Measurements from ENCODE around the gene ITPRID1.

The ITPRID1 gene

DNA sequence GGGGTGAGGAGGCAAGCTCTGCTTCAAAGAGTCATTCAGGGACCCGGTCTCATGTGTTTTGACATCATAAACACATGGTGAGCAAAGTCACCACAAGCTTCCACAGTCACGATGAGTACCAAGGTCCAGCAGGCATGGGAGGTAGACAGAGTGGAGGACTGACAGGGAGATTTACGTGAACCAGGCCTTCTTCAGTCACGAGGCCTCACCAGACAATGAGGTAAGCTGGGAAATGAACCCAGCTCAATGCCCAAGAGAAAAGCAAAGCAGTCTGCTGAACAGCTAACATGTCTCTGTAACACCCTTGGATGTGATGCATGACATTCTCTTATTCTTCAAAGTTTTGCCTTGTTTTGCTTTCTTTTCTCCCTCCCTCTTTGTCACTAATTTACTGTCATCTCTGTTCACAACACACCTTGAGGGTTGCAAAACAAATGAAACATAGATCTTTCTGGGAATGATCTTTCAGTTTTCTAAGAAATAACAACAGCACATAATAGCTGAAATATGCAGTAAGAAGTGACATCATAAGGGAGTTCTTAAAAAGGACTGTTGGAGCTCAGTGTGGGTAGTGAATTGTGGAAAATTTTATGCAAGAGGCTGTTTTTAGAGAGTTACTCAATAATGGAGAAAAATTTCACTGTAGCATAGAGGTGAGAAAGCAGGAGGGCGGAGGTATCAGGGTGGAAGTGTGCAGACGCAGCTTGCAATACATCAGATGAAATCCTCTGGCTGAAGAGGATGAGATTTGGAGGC, 182.1 kb downstream of the ITPRID1 start:
- DNase-seq: peak; percentile 56 to 85 (median 72)

DNA sequence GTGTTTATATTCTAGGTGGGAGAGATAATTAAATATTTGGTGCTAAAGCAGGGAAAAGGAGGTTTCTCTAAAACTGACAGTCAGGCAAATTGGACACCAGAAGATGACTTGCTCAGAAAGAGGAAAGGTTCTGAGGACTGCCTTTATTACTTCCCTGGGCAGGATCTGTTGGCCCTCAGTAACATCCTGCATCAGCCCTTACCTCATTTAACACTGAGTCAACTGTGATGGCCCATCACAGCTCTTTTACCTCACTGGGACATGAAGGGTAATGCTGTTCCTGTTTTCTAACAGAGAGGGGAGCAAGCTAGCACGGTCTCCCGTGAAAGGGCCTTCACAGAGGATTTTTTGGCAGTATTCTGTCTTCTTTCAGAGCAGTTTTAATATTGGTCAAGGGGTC, 185.2 kb downstream of the ITPRID1 start:
- peak; percentile 25 to 93 (median 72) for DNase-seq

DNA sequence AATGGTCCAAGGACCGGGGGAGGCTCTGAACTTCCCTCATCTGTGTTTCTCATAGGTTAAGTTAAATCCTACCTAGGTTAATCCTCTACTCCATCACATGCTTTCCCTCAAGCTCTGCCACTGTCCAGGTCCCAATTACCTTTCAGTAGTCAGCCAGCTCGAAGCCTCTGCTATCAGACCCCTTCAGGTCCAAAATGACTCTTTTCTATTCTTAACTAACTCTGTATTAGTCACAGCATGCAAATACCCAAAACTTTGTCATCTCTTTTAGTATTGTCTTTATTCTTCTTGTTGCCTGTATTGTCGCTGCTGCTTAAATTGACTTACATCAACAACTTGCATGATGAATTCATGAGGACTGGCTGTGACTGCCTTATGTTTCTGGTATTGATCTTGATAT, 188.5 kb downstream of the ITPRID1 start:
- DNase-seq: no peak

- DNase-seq: no peak
These were observed 191.5 kb downstream of the ITPRID1 start for GRCh38 chr7:31705377-31705776.

GRCh38 chr7:31707089-31707488, 193.2 kb downstream of the ITPRID1 start:
- no peak for DNase-seq

Measured in suppressor macrophage (primary cell).